GM18868 (cell line): ENCODE data around the gene MB.

ENCODE experiments used
- ATAC-seq: cut with Tn5 transposase; IDR thresholded peaks from one replicate; pipeline ENCODE4 v1.9.1; 2021; ENCODE audit warnings: mild to moderate bottlenecking, moderate library complexity; ENCODE audit not compliant: unreplicated experiment

MB gene

DNA sequence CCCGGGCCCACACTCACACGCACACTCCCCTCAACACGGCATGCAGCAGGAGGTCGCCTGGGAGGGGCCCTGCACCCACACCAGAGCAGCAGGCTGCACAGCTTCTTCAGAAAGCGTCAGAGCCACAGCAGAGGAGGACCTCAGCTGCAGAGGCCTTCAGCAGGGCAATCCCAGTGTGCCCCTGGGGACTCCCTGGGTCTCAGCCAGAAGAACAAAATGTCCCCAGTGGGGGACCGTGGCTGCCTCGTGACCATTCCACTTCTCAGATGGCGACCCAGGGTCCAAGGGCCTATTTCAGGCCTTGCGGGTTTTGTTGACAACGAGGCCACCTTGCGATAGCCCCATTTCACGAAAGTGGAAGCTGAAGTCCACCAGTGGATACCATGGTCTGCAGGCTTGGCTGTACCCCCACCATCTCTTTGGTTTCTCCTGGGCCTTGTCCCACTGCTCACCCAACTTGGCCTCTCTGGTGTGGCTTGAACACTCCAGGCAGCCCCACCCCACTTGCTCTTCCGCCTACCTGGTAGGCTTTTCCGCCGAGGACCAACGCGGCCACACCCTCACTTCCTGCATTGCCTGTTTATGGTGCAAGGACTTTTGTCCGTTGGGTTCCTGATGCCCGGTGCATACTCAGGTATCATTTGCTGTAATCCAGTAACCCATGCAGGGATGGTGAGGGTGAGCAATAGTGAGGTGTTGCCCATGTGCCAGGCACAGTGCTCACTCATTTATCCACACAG, 38.1 kb downstream of the MB start:
- no peak for ATAC-seq

DNA sequence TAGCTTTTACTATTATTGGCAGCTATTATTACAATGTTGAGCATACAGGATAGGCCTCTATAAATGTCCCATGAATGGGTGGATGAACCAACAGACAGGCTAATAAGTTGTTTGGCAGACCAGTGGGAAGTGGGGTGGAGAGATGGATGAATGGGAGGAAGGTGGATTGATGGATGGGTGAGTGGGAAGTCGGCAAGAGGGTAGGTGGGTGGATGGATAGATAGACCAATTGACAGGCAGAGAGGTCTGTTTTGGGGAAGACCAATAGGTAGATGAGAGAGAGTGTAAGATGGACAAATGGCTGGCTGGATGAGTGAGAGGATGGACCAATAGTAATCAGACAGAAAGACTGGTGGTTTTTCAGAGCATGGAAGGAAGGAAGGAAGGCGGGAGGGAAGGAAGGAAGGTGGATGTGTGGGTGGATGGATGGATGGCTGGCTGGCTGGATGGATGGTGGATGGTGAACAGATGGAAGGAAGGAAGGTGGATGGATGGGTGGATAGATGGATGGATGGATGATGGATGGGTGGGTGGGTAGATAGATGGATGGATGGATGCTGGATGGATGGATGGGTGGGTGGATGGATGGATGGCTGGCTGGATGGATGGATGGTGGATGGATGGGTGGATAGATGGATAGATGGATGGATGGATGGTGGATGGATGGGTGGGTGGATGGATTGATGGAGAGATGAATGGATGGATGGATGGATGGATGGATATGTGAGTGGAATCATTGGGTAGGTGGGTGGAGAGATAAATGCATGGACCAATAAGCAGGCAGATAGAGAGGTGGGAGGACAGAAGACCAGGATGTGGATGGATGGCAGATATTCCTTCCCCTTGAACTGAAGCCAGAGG, 39.1 kb downstream of the MB start:
- ATAC-seq = no peak

DNA sequence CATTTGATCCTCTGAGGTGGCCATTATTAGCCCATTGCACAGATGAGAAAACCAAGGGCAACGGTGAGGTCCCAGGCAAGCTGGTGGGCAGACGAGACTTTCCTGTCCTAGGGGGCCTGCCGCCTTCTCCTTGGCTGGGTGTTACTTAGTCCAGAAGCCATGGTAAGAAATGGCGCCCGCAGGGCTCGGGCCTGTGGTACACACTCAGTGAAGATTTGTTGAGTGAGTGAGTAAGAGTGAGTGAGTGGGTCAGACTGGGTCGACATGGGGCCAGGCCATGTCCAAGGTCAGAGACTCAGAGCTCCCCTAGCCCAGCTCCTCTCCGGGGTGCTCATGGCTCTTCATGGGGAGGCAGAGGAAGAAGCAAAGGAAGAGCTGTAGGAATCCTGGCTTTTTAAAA, 40.5 kb downstream of the MB start:
- no peak for ATAC-seq

DNA sequence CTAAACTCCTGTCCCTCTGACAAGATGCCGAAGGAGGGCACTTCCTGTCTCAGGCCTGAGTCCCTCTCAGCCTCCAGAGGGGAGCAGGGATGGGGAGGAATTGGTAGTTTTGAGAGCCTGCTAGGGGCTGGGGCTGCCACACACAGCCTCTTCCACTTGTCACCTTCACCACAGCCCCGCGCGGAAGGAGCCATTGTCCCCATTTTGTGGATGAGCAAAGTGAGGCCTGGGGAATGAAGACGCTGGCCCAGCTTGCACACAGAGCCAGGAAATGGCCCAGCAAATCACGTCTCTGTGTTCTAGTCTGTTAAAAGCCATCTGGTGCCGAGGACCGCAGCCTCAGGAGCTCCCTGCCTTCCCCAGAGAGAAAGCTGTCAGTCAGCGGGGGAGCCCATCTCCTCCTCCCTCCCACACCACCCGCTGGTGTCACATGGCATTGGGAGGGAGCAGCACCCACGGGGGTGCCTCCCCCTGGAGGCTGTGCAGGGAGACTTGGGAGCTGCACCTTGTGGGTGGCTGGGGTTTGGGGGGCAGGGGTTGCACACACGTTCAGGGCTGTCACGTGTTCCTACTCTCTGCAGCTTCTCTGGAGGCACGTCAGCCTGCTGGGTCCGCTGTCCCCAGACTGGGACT, 41.9 kb downstream of the MB start:
- no peak for ATAC-seq

DNA sequence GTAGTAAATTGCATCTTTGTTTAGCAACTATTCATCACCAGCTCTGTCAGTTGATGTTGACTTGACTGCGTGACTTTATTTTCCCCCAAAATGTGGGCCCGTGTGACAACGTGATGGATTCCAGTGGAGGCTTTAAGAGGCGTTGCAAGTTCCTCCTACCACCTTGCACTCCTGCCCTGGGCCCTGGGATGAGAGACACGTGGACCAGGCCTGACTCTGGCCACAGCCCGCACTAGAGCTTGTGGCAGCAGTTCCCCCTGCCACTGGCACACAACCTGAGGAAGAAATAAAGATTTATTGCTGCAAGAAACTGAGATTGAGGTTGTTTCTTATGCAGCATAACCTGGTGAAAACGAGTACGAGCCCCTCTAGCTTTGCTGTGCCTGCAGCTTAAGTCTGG, 44.6 kb downstream of the MB start:
- no peak for ATAC-seq

DNA sequence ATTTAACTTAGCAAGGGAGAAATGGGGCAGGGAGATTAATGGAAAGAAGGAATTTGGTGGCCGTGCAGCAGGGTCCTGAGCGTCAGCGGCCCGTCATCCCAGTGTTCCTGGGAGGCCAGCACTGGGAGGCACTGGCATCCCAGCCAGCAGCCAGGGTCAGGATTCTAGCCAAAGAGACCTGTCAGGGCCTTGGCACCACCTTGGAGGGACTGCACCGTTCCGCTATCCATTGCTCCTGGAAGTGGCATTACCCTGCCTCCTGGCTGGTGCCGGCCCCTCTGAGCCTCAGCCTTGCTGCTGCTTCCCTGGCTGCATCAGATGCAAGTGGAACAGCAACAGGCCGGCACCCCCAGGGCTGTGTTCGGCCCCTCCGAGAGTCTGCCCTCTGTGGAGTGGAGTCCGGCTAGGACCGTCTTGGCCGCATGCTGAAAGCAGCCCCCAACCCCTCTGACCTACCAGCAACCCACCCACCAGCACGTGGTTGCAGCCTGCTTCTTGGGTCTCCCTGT, 46.4 kb downstream of the MB start:
- ATAC-seq = no peak

DNA sequence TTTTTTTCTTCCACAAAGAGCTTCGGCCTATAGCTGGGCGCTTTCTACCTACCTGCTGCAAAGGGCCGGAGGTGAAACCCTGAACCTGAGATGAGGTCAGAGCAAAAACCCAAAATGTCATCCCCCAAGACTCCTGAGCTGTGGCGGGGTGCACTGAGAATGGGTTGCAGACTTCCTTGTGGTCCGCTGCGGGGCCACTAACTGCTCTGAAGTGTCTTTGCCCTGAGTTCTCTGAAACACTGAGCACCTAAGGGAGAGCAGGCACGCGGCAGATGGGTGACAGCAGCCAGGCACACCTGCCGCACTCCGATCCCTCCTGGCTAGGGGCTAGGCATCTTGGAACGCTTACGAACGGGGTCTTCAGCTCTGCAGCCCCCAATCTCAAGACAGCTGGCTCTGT, 47.2 kb downstream of the MB start:
- ATAC-seq = no peak

DNA sequence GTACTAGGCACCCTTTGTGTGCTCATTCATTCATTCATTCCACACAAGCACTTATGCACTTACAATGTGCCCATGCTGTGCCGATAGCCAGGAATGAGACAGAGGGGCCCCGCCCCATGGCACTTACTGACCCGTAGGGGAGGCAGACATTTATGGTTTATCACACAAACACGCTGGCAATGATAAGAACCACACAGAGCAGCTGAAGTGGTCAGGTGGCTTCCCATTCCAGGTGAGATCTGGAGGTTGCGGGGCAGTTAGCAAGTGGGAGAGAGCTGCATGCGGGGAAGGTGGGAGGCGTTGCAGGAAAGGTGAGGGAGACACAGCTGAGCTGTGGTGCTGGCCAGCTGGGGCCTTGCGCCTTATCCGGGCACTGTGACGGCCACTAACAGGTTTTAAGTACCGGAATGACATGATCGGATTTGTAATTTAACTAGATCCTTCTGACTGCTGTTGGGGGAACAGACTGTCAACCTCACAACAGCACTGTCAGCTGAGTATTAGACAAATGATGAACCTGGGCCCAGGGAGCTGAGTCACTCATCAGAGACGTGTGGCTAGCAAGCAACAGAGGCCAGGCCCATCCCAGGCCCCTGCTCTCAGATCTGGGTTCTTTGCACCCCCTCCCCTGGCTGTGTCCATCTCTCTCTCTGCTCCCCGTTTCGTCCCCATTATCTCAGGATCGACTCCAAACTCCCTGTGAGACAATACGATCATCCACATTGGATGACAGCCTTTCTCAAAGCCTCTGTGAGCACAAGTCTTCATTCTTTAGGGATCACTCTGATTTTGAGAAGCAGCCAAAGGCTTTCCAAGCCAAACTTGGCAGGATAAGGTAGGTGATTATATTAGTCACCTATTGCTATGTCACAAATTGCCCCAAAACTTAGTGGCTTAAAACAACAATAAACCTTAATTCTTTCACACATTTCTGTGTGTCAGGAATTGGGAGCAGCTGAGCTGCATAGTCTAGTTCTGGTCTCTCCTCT, 48.1 kb downstream of the MB start:
- no peak for ATAC-seq

DNA sequence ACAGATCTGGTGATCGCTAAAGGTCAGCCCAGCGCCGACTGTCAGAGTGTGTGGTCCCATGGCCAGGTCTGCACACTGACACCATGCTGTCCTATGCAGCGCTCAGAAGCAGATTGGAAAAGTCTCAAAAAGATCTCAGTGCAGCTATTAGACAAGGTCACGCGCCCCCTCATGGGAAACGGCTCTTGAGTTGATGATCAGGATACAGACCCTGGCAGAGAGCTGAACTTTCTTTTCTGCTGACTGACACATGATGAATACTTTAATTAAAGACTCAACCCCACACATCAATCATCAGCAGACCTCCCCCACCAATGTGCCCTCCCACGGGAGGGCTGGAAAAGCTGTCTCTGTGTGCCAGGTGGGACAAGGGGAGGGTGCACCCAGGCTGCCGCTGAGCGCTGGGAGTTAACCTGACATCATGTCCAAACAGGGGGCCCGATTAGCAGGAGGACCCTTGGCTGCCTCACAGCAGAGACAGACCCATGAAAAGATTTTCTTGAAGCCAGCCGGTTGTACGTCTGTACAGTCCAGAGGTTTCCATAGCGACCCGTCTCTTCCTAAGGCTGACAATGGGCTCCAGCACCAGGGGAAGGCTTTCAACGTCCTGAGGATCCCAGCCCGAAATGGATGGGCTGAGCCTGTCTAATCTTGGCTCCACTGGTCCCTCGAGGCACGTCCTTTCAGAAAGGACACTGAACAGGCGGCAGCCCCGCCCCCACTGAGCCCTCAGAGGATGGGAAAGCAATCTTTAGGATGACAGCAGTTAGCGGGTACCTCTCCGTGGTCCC, 49.6 kb downstream of the MB start:
- no peak for ATAC-seq

DNA sequence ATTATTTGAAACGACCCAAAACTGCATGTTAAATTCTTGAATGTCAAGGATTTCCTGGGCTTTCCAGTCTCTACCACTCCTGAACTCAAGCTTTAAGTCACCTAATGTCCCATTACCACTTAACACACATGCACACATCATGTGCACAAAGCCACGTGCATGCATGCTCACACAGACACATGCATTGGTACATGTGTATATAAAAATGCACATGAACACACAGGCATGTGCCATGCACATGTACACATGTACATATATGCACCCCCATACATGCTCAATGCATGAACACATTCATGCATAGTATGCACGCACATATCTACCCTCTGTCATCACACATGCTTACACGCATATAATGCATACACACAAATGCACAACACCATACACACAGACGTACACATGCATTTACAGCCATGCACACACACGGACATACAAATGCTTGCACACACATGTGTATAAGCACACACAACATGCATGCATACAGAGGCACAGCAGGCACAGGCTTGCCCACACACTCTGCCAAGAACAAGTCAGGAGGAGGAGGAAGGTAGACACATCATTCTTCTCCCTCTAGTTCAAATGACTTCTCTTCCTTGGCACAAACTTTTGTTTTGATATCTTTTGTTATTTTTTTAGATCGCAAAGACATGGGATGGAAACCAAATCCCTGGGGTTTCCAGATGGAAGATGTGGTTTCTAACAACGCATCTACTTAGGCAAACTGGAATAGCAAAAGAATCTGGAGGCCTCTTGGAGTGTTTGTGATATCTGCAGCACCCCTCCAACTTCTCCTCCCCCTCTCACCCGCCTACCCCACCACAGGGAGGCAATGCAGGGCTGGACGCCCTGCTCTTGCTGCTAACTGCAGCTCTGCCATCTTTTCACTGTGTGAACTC, 51.9 kb downstream of the MB start:
- no peak for ATAC-seq

DNA sequence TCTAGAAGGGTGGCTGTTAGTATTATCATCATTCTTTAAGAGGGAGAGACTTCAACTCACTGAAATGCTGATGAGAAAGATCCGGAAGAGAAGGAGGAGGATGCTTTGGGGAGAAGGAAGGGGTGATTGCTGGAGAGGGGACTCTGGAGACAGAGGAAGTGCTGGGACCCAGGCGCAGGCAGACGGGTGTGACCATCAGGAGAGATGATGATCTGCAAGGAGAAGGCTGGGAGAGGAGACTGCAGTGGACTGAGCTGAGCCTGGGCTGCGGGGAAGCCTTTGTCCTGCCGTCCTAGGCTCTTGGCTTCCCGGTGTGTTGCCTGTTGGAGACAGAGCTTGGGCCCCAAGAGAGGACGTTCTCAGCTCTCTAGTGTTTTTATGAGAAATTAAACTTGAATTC, 53.9 kb downstream of the MB start:
- no peak for ATAC-seq

DNA sequence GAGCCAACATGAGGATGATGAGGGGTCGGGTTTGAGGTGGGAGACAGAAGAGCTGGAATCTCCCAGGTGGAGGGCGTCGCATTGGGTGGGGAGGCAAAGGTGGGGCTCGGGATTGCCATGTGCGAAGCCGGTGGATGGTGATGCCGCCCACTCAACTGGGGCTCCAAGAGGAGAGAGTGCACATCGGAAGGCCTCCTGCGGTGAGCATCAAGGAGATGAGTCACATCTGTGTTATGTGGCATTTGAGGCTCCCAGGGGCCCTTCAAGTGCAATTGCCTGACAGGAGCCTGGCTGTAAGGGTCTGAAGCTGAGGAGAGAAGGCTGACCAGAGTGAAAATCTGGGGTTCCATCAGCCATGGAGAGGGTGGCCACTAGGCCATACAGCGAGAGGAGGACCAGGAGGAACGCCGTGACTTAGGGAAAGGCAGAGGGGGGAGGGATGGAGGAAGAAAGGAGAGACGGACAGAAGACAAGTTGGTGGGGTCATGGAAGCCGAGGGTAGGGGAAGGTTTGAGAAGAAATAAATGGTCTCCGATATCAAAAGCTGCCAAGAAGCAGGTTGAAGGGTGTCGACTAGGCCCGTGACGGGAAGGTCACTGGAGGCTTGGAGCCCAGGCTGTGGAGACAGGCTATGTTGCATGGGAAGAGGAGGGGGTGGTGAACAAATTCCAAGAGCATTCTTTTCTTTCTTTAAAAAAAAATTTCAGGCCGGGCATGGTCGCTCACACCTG, 55.2 kb downstream of the MB start:
- ATAC-seq = no peak

DNA sequence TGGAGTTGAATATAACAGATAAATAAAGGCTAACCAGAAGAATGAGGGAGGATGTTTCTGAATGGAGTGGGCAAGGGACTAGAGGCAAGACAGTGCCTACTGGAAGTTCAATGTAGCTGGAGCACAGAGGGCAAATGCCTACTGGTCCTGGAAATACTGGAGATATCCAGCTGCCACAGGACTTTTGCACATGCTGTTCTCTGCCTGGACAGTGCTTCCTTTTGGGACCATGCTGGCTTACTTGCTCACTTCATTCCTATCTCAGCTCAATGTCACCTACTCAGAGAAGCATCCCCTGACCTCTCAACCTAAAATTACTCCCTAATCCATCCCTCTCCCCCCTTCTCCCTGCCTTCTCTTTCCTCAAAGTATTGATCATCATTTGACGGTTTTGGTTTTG, 56.3 kb downstream of the MB start:
- no peak for ATAC-seq

DNA sequence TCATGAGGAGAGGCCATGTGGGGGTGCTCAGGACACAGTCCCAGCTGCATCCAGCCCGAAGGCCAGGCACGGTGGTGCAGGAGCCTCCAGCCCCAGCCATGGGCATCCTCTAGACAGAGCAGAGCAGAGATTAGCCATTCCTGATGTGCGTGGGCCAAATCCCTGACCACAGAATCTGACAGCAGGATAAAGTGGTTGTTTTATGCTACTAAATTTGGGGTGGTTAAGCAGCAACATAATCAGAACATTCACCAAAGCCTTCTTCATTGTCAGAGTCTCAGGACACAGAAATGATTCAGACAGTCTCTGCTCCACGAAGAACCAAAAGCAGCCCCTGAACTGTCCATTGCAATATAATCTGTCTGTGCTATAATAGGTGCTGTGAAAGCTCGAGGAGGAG, 56.8 kb downstream of the MB start:
- ATAC-seq = no peak

DNA sequence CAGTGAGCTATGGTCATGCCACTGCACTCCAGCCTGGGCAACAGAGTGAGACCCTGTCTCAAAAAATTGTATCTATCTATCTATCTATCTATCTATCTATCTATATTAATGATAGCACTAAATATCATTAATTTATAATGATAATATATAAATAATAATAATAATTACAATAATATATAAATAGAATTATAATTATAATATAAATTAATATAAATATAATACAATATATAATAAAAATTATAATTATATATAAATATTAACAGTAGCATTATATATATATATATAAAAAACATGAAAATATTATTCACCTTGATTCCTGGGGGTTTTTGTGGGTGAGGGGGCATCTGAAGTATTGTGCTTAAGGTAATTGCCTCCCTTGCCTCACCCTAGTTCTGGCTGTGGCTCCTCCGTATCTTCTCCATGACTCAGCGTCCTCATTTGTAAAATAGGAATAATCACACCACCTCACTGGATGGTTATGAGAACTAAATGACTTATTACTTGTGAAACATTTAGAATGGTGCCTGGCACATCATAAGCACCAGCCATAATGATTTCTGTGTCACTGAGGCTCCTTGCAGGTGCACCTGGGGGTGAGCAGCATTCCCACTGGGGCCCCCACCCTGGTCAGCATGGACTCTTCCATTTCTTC, 57.6 kb downstream of the MB start:
- ATAC-seq = no peak

DNA sequence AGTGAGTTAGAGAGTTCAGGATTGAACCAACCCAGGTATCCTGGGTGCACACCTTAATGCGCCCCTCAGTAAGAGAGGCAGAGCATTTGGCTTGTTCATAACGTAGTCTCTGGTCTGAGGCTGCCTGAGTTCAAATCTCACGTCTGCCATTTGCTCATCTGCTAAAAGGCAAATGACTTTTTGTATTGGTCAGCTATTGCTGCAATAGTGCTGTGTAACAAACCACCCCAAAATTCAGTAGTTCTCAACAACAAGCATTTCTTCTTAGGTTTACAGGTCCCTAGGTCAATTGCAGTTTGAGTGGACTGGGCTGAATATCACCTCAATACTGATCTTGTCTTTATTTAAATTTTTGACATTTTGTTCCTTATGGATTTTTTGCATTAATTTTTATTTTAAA, 58.4 kb downstream of the MB start:
- no peak for ATAC-seq

DNA sequence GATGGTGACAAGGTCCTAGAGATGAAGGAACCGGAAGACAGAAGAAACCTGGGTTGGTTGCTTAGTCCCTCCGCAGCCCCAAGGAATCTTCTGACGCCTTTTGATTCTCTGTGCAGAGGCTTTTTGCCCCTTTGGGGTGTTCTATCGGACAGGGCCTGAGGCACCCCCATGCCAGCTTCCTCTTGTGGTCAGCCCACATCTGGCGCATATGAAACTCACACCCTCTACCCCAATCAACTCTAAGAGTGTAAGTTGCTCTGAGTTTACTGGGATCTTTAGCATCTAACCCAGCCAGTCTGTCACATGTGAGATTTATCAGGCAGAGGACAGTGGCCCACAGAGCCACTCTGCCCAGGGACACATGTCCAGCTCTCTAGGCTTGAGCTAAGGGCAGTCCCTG, 59.1 kb downstream of the MB start:
- ATAC-seq = no peak
